Measurements from ENCODE around the gene COL15A1.

- no peak for TF ChIP-seq ARNT (IDR thresholded peaks at IDR 0.05)
- TF ChIP-seq SP1 (IDR thresholded peaks at IDR 0.05), result no peak
- TF ChIP-seq HDGF (IDR thresholded peaks at IDR 0.05; ENCODE audit: borderline replicate concordance), result no peak
- TF ChIP-seq BHLHE40 (IDR thresholded peaks at IDR 0.05; ENCODE audit: borderline replicate concordance), result no peak
- no peak for TF ChIP-seq FOXK2 (IDR thresholded peaks at IDR 0.05)
- no peak for TF ChIP-seq ELF4 (IDR thresholded peaks at IDR 0.05)
- no peak for TF ChIP-seq SUZ12 (IDR thresholded peaks at IDR 0.05)
- no peak for TF ChIP-seq ZNF384 (IDR thresholded peaks at IDR 0.05)
- no peak for TF ChIP-seq FOXA1 (IDR thresholded peaks at IDR 0.05)
- TF ChIP-seq LEF1 (IDR thresholded peaks at IDR 0.05; ENCODE audit: borderline replicate concordance), result no peak
- TF ChIP-seq CTBP1 (IDR thresholded peaks at IDR 0.05; ENCODE audit: borderline replicate concordance), result no peak
Observed at GRCh38 chr9:99057665-99058625, 114.2 kb downstream of the COL15A1 start.
